Measurements from ENCODE around the gene CBX4. TPM values are rescaled to one million over a fixed set of nuclear protein-coding genes. Genes with fewer than 3 reads are reported as not detected.
A peak's percentile ranks its signal among the peaks of the same experiment; 100 is the strongest.

The CBX4 gene
- total RNA-seq, 2 donors from 2014 or later: 26.2 to 58.3 TPM

DNA sequence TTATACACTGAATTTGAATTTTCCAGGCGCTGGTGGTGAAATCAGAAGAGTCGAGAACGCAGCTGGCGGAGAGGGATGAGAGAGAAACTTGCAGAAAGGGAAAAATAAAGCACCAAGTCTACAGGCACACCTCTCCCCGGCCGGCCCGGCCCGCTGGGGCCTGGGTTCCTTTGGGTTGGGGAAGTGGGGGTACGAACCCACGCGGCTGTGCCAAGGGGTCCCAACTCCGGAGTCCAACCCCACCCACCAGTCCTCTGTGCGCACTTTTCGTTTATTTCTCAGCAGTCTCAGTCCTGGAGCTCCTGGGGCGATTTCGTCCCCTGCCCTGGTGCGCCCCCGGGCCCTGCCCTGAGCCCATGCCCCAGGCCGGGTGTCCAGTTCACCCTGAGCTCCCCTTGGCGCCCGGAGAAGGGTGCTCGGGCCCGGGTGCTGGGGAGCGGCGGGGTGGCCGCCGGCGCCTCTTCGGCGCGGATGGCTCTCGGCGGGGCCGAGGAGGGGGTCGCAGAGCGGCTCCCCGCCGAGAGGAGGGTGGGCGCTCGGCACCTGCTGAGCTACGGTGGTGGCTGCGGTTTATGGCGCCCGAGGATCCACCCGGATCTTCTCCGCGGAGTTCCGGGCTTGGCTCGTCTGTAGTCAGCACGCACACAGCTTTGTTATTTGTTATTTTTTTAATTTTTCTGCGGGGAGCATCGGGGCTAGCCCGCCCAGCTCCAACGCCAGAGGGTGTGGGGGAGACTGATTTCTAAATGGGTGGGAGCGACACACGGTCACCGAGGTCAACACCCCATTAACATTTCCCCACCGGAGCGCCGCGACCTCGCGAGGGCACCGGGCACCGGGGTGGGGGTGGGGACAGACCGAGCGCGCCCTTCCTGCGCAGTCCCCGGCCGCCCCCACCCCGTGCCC, 26.6 kb downstream of the CBX4 start:
- Mint-ChIP-seq H3K36me3 (no peaks in the 10 kb centered on the region), H3K4me1 (ENCODE audit: low read depth in 2 of 2) (peaks cover 20 to 25% of the 10 kb centered on the region in 2 donors), H3K9me3 (no peaks in the 10 kb centered on the region), H3K27me3 (peaks cover 29 to 34% of the 10 kb centered on the region in 2 donors), H3K4me3 (peak overlapping the region; percentile 67), H3K27ac (no peak overlapping the region)
- DNase-seq (ENCODE audit: low spot score) (no peak), ATAC-seq (no peak)

DNA sequence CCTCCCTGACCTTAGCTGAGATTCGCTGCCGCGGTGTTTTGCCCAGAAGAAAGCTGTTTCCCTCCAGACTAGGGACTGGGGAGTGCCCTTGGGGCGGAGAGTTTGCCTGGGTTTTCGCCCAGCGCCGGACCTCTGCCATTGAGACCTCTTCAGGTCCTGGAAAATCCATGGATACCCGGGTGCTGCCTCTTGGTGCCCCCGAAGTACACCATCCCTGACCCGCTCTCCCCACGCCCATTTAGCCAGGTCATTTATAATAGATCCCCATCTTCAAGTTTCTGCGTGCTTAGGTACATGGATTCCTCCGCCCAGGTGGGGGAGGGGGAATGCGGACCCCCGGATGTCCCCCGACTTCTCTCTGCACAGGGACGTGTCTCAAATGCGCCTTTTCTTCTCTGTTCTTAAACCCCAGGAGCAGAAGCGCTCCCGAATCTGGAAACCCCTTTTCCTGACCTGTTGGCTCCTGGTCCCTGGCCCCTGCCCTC, 27.3 kb downstream of the CBX4 start:
- Mint-ChIP-seq H3K36me3 (no peaks in the 10 kb centered on the region), H3K4me1 (ENCODE audit: low read depth in 2 of 2) (peaks cover 20 to 29% of the 10 kb centered on the region in 2 donors), H3K4me3 (peak overlapping the region; percentile 58), H3K27me3 (peaks cover 29 to 34% of the 10 kb centered on the region in 2 donors), H3K27ac (no peak overlapping the region), H3K9me3 (no peaks in the 10 kb centered on the region)
- ATAC-seq (no peak), DNase-seq (ENCODE audit: low spot score) (no peak)

DNA sequence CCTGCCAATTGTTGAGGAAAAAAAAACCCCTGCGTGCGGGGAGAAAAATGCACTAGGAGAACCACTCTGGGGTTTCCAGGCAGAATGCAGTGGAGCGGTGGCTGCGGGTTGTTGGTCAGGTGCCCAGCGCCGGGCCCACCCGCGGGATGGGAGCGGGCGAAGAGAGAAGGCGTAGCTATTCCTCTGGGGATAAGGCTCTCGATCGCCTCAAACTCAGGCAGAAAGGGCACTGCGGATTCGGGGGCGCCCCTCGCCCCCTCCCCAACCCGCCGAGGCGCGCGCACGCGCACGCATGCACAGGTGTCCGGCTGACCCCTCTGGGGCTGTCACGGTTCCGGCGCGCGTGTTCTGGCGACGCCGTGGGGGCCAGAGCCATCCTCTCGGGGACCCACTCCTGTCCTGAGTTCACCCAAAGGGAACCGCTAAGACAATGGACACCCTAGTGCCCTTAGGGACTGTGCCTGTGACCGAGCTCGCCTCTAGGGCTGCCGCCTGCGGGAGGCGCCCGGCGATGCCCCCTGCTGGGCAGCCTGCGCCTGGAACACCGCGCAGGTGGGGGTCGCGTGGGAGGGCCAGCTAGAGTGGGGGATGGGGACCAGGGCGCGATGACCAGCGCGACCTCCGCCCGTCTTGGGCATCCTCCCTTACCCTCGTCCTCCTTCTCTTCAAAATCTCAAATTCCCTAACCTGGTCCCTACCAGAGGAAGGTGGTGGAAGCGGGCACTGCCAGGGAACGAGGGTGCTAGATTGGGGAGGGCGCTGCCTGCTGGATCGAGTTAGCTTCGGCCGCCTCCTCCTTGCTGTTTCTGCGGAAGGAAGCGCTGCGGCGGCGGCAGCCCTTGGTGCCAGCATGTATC, 28.0 kb downstream of the CBX4 start:
- Mint-ChIP-seq H3K27ac (no peak overlapping the region), H3K9me3 (no peaks in the 10 kb centered on the region), H3K4me3 (peak overlapping the region; percentile 17), H3K4me1 (ENCODE audit: low read depth in 2 of 2) (peaks cover 20 to 35% of the 10 kb centered on the region in 2 donors), H3K27me3 (peaks cover 33 to 36% of the 10 kb centered on the region in 2 donors), H3K36me3 (no peaks in the 10 kb centered on the region)
- DNase-seq (ENCODE audit: low spot score): no peak
- ATAC-seq: no peak

DNA sequence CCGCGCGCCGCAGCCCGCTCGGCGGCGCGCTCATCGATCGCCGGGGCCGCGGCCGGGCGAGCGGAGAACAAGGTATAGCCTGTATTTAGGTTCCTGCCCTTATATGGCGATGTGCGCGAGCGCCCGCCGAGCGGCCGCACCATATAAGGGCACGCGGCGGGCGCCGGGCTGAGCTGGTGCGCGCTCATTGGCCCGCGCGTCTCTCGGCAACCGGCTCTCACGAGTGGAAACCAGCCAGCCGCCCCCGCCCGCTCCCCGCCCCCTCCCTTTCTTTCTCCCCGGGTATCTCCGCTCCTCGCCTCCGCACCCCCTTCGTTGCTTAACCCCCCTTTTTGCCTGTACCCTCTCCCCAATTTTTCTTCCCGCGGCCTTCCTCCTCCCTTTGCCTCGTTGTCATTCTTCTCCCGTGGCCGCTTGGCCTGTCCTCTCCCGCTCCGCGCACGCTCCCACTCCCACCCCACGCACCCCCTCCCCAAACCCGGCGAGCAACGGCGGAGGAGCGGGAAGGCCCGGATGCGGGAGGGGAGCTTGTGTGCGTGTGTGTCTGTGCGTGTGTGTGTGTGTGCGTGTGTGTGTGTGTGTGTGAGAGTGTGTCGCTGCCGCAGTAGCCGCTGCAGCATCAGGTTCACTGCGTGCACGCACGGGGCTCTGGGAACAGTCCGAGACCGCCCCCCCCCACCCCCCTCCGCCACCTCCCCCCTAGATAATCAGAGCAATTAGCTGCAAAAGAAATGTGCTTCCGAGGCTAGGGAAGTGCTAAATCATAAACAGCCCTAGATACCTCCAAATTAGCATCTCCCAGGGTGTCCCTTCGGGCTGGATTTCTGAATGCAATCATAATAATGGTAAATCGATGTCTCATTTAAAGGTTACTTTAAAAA, 28.9 kb downstream of the CBX4 start:
- DNase-seq (ENCODE audit: low spot score) (peak; percentile 82), ATAC-seq (peak; percentile 95 to 97)
- Mint-ChIP-seq H3K9me3 (no peaks in the 10 kb centered on the region), H3K4me1 (ENCODE audit: low read depth in 2 of 2) (peaks cover 28 to 42% of the 10 kb centered on the region in 2 donors), H3K4me3 (peak overlapping the region; percentile 17), H3K27ac (no peak overlapping the region), H3K27me3 (peaks cover 39 to 41% of the 10 kb centered on the region in 2 donors), H3K36me3 (peaks cover 4% of the 10 kb centered on the region)

DNA sequence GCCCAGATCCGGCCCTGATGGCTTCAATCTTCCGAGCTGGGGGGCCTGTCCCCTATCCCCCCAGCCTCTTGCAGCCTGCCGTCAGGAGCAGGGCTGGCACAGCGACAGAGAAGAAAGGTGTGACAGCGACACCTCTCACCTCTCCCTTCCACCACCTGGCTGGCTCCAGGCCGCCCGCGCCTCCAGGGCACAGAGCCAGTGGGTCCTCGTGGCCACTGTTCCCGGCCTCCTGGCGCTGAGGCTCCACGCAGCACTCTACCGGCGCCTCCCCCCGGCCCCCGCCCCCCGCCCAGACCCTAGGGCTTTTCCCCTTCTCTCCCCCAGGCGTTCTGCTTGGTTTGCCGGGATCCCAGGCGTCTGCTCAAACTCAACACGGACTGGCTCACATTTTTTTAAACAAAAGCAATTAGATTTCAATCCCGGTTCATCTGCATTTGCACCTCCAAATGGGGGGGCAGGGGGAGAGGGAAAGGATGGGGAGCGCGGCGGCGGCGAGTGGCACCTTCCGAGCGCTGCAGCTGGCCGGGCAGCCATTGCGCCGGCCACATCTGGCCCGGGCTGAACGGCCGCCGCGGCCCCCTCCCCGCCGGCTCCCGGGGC, 29.6 kb downstream of the CBX4 start:
- ATAC-seq: no peak
- H3K4me1 Mint-ChIP-seq (ENCODE audit: low read depth in 2 of 2): peaks cover 35 to 49% of the 10 kb centered on the region in 2 donors
- DNase-seq (ENCODE audit: low spot score): no peak

DNA sequence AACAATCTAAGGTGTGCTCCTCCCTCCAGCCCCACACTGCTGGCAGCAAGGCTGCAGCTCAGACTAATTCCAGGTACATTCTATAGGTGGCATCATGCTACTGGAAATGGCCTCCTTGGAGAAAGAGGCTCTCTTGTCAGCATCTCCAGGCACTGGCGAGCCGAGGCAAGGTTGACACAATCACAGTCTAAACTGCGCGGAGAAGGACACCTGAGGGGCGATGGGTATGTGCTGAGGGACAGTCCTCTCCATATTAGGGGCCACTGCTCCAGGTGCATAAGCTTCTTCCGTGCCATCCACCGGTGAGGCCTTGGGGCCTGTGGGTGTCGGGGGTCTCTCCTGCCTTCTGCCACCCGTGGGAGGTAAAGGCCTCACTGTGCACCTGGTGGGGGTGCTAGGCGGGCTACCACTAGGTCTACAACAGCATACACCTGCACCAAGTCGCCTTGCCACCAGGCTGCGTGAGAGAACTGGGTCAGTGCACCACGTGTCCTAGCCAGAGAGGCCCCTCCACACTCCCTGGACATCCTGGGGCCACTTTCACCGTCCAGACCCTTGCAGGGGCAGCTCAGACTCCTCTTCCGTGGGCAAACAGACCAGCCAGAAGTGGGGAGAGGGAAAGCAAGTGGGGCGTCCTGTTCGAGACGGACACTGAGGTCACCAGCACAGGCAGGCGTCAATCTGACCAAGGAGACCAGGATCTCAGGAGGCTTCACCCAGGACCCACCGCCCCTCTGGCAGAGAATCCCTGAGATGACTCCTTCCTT, 30.3 kb downstream of the CBX4 start:
- ATAC-seq (no peak), DNase-seq (ENCODE audit: low spot score) (no peak)
- Mint-ChIP-seq H3K4me1 (ENCODE audit: low read depth in 2 of 2) (peaks cover 35 to 48% of the 10 kb centered on the region in 2 donors), H3K4me3 (peak overlapping the region; percentile 23), H3K27me3 (peaks cover 34 to 48% of the 10 kb centered on the region in 2 donors), H3K36me3 (peaks cover 13% of the 10 kb centered on the region), H3K27ac (no peak overlapping the region), H3K9me3 (no peaks in the 10 kb centered on the region)

More for the DNA sequence above, 29.6 kb downstream of the CBX4 start:
- Mint-ChIP-seq H3K9me3 (no peaks in the 10 kb centered on the region), H3K4me3 (no peak overlapping the region), H3K27ac (no peak overlapping the region), H3K27me3 (peaks cover 39 to 48% of the 10 kb centered on the region in 2 donors), H3K36me3 (peaks cover 7% of the 10 kb centered on the region)

DNA sequence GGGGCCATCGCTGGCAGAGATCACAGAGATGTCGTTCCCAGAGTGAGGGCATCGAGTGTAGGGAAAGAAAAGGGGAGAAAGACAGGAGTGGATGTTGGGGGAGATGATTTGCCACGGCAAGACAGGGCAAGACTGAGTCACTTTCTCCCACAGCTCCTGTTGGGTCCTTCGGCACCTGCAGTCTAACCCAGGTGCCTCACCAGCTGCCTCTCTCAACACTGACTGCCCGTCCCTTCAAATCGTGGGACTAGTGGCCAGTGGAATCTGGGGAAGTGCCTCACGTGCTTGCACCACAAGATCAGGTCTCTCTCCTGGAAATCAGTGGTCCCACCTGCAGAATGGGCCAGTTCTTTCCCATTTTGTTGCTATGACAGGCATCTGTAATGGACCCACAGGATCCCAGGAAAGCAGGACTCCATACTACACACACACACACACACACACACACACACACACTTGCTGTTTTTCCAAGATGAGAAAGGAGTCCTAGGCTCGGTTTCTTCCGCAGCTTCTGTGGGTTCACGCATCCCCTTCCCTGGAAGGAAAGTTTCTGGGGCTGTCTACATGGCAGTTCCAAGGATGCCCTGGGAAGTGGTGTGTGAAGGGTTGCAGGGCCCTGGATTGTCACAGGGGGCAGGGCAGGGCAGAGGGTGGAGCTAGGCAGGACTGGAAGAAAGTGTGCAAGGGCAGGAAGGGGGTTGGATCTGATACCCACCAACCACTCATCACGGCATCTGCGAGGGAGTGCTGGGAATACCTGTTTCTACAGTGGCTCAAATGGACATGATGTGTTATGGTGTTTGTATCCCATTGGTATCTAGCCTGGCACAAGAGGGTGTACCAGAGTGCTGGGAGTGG, 32.1 kb downstream of the CBX4 start:
- no peaks in the 10 kb centered on the region for H3K9me3 Mint-ChIP-seq
- ATAC-seq: no peak

DNA sequence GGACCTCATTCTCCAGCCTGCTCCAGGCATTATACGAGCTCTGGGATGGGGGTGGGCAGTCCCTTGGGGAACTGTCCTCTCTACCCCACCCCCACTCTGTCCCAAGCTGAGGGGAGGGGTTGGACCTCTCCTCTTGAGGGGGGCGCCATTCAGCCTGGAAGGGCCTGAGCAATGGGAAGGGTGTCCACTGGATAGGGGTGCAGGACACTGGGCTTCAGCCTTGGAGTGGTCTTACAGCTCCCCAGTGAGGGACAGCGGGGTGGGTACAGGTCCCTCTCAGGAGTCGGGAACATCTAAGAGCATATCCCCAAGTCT, 32.8 kb downstream of the CBX4 start:
- Mint-ChIP-seq H3K36me3 (peaks cover 17% of the 10 kb centered on the region), H3K4me3 (no peak overlapping the region), H3K4me1 (ENCODE audit: low read depth in 2 of 2) (peaks cover 35 to 49% of the 10 kb centered on the region in 2 donors), H3K9me3 (peaks cover 4% of the 10 kb centered on the region), H3K27me3 (peaks cover 32 to 44% of the 10 kb centered on the region in 2 donors), H3K27ac (no peak overlapping the region)
- ATAC-seq: no peak
- DNase-seq (ENCODE audit: low spot score): no peak

More for the DNA sequence above, 32.1 kb downstream of the CBX4 start:
- Mint-ChIP-seq H3K4me1 (ENCODE audit: low read depth in 2 of 2) (peaks cover 33 to 49% of the 10 kb centered on the region in 2 donors), H3K4me3 (no peak overlapping the region), H3K27ac (no peak overlapping the region), H3K36me3 (peaks cover 13% of the 10 kb centered on the region), H3K27me3 (peaks cover 32 to 45% of the 10 kb centered on the region in 2 donors)
- DNase-seq (ENCODE audit: low spot score): no peak

DNA sequence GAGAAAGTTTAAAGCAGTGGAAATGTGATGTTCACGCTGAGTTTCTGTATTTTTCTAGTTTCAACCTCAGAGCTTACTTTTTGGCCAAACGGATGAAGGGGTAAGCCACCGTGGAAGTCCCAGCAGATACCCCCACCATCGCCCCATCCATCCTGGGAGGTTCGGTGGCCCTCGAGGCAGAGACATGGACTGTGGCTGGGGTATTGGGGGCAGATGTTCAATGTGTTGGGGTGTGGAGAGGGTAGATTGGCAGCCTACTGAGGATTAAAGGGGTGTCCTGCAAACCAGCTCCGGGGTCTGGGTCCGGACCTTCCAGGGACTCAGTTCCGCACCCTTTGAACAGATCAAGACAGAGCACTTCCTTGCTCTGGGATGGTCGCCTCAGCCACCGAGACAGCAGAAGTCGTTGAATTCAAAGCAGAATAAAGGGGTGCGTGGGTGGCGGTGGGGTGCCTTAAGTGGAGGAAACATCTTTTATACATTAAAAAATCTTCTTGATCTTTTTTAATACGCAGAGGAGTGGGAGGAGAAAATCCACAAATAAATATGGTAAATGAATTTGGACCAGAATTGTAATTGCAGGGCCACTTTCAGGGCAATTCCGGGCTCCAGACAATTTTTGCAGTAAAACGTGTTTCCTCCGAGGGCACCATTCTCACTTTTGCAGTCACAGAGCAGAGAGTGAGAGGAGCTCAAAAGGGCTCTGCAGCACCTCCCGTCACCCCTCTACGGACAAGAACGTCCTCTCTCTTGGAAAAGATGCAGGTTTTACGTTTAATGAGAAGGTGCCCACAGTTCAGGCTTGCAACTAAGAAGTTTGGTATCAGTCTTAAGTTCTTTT, 34.2 kb downstream of the CBX4 start:
- no peak for DNase-seq (ENCODE audit: low spot score)
- Mint-ChIP-seq H3K27me3 (peaks cover 32 to 51% of the 10 kb centered on the region in 2 donors), H3K4me1 (ENCODE audit: low read depth in 2 of 2) (peaks cover 38 to 48% of the 10 kb centered on the region in 2 donors), H3K4me3 (peak overlapping the region; percentile 86), H3K36me3 (peaks cover 22% of the 10 kb centered on the region), H3K27ac (peak overlapping the region; percentile 72 to 90), H3K9me3 (peaks cover 4% of the 10 kb centered on the region)
- peak in 1 of 2 donors; percentile 20 for ATAC-seq

DNA sequence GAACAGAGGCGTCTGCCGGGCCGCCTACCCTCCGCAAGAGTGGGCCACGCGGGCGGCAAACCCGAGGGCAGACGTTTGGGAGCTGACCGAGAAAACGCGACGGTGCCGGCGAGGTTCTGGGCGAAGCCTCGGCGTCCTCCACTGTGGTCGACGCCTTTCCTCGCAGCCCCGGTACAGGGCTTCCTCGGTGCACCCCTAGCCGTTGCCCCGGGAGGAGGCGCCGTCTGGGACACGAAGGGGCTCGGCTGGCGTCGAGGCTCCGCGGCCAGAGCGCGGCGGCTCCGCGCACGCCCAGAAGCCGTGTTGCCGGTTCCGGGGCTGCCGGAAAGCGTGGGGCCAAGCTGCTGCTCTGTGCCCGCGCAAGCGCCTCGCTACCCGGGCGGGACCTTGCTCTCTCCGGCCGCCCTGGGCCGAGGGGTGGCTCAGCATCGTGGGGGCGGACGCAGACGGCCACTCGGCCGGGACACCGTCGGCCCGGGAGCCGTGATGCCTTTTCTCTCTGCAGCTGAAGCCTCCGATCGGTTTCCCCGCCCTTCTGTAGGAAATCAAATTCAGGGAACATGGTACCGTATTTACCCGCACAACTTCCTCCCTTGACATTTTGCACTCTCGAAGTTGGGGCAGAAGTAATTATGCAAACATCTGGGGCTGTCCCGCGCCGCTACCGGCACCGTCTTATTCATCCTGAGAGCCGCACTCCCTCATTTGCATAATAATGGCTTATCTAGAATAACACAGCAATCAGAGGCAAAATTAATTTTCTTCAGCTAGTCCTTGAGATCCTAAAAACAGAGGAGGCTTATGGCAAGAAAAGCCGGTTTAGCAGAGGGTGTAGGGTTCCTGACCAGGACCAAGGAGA, 35.0 kb downstream of the CBX4 start:
- Mint-ChIP-seq H3K4me1 (ENCODE audit: low read depth in 2 of 2) (peaks cover 46 to 55% of the 10 kb centered on the region in 2 donors), H3K9me3 (peaks cover 4% of the 10 kb centered on the region), H3K27me3 (peaks cover 32 to 59% of the 10 kb centered on the region in 2 donors), H3K36me3 (peaks cover 27% of the 10 kb centered on the region), H3K4me3 (peak overlapping the region; percentile 86), H3K27ac (peak overlapping the region; percentile 72 to 90)
- ATAC-seq: peak; percentile 89 to 90
- DNase-seq (ENCODE audit: low spot score): peak; percentile 91
